Endothelial cell of coronary artery (primary cell): Measurements from ENCODE around the gene PIRT. TPM values are rescaled to one million over a fixed set of nuclear protein-coding genes. Genes with fewer than 3 reads are reported as not detected.

ENCODE experiments used
- total RNA-seq: library from RNA; depleted of rRNA; stranded (reverse); fragments of >200 nt; gene quantifications from 2 replicates; pipeline ENCODE4 v1.2.3, GENCODE V29; 2014

Gene PIRT
- not detected in 2 replicates for total RNA-seq

DNA sequence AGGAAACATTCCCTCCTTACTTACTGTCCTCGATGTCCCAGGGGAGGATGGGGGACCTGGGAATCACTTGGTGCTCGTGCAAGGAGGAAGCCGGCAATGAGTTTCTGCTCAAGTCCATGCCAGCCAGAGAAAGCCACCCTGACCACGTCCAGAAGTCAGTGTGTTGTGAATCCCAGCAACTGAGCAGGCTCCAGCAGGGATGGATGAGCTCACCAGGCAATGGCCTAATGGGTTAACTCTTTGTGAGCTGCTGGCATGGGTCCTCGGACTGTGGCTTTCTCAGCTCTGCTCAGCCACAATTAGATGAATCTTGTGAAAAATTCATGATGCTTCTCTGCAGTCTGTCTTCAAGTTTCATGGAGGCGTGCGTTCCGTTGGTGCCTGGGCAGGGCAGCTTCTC lies at the start of gene PIRT:
PIRT (minus strand) TSS at position 167 of the 400 bp plus-strand sequence. CDS start 12,442 bp downstream, outside the sequence.

DNA sequence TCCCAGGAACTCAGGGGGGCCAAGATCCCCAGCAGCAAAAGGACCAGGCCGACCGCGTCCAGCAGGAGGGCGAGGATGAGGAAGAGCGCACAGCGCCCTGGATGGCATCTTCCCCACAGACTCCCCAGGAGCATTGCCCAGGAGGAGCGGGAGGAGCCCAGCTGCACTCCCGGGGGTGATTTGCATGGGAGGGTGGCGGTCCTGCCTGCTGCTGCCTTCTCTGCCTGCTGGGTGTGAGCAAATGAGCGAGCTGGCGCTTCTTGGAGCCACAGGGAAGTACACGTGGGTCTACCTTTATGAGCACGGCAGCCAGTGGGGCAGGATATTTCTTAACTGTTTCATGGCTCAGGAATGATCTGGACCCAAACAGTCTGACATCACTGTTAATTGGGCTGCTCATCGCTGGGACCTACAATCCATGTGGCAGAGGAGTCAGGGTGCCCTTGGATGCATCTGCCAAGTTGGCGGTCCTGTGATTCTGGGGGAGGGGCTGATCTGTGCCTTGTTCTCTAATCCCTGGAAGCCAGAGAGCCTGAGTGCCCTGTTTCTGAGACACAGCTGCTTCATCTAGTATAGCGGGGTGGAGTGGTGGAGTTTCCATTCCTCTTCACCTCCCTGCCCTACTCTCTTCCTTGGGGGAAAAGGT lies 33.9 kb downstream of the PIRT start, which contains the start of gene TMEM238L:
TMEM238L (minus strand) TSS at position 270 of the 646 bp plus-strand sequence; CDS start at position 134, 136 bp downstream.

Other genes with a start within 250 kb of the PIRT start
- gene MYH3, start 180.8 kb downstream of the PIRT start, total RNA-seq, result 0.38 and 0.45 TPM in 2 replicates
- gene SCO1, start 140.6 kb downstream of the PIRT start, total RNA-seq, result 33.4 and 39.2 TPM in 2 replicates
- 9.4 and 13.0 TPM in 2 replicates for gene ADPRM, start 140.5 kb downstream of the PIRT start, total RNA-seq
- 0.85 and 1.8 TPM in 2 replicates for gene TMEM220, start 108.1 kb downstream of the PIRT start, total RNA-seq
- gene TMEM238L, start 34.0 kb downstream of the PIRT start, total RNA-seq, result not detected in 2 replicates